GM12892 (cell line): ENCODE results near the gene GIPR. TPM values are rescaled to one million over a fixed set of nuclear protein-coding genes. Genes with fewer than 3 reads are reported as not detected.
A peak's percentile ranks its signal among the peaks of the same experiment; 100 is the strongest.
"Not testable (repeated sequence)": the region's sequence is repeated elsewhere in the genome, so short reads cannot be mapped to it uniquely, and the experiment has no call there.

Experiments used
- DNase-seq: peaks from one replicate; pipeline ENCODE4 v3.0.0; 2011; ENCODE audit not compliant: insufficient read length
- FAIRE-seq: peaks from 2 replicates; lab custom pipeline; 2011; peaks lifted over from hg19 to GRCh38; lab: Jason Lieb, UNC
- POLR2A ChIP-seq: IDR thresholded peaks from 2 replicates; pipeline ENCODE4 v1.6.1; 2011; ENCODE audit warnings: low read depth, low read length, control low read depth
- POLR2AphosphoS5 ChIP-seq: IDR thresholded peaks from 2 replicates; pipeline ENCODE4 v1.6.1; 2011; ENCODE audit warnings: low read depth, low read length, control low read depth
- TAF1 ChIP-seq: IDR thresholded peaks from 2 replicates; pipeline ENCODE4 v1.6.1; 2011; ENCODE audit warnings: low read depth, mild to moderate bottlenecking, control low read depth, low read length, borderline replicate concordance
- polyA plus RNA-seq: library from polyadenylated mRNA; unstranded; fragments of >200 nt; gene quantifications from one replicate; pipeline ENCODE4 v1.2.1, GENCODE V29; 2012; ENCODE audit warnings: missing spikeins, inconsistent platforms; ENCODE audit not compliant: missing spikeins

GIPR gene
- polyA plus RNA-seq: 12.4 TPM

DNA sequence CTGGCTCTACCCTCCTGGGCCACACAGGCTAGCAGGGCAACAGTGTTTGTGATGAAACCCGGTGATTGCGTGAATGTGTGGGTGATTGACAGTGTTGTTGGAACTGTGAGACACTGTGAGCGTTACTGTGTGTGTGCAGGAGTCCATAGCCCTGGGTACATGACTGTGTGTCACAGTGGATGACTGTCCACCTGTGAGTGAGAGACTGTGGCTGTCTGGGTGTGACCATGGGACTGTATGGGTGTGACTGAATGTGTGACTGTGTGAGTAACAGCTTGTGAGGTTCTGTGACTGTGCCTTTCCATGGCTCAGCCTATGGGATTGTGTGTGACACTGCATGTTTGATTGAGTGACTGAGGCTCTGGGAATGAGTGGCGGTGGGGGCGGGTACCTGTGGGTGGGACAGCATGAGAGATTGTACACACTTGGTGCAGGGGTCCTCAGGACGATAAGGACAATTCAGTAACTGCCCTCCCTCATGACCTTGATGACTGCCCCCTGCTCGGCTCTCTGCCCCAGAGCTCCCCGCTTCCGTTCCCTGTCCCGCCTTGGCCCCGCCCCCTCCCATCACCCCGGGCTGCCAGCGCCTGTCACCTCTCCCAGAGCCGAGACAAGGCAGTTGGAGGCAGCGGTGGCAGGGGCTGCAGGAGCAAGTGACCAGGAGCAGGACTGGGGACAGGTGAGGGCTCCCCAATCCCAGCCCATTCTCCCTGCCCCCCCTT lies at the start of gene GIPR:
GIPR (plus strand) TSS at position 602 of the 722 bp plus-strand sequence. CDS start 1,300 bp downstream, outside the sequence.
- FAIRE-seq (peak; percentile 87), DNase-seq (peak; percentile 74)
- no peak for TF ChIP-seq TAF1
- TF ChIP-seq POLR2AphosphoS5: no peak
- TF ChIP-seq POLR2A: no peak; the same call in 1 of the 2 replicates

GRCh38 chr19:45621389-45621788 lies 46.6 kb upstream of the GIPR start:
- TF ChIP-seq POLR2AphosphoS5 (no peak), POLR2A (no peak), TAF1 (no peak)
- DNase-seq: no peak
- no peak for FAIRE-seq

DNA sequence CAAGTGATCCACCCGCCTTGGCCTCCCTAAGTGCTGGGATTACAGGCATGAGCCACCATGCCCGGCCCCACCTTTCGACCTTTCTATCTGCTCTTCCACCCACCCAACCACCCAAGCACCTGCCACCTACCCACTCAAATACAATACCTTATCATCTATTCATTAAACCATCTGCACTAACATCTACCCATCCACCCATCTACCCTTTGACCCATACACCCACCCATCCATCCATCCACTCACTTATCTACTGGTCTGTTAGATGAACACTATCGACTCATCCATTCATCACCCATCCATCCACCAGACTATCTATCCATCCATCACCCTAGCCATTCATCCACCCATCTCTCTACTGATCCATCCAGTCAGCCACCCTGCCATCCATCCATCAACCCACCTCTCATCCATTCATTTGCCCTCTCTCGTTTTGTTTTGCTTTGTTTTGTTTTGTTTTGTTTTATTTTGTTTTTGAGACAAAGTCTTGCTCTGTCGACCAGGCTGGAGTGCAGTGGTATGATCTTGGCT lies 46.0 kb upstream of the GIPR start:
- no peak for DNase-seq
- TF ChIP-seq TAF1 (no peak), POLR2A (no peak), POLR2AphosphoS5 (no peak)
- no peak for FAIRE-seq

- peak; percentile 27 for FAIRE-seq
- no peak for DNase-seq
- no peak for TF ChIP-seq POLR2A
- TF ChIP-seq POLR2AphosphoS5: no peak
- TF ChIP-seq TAF1: no peak
Measured at GRCh38 chr19:45623984-45624383, 44.0 kb upstream of the GIPR start.

DNA sequence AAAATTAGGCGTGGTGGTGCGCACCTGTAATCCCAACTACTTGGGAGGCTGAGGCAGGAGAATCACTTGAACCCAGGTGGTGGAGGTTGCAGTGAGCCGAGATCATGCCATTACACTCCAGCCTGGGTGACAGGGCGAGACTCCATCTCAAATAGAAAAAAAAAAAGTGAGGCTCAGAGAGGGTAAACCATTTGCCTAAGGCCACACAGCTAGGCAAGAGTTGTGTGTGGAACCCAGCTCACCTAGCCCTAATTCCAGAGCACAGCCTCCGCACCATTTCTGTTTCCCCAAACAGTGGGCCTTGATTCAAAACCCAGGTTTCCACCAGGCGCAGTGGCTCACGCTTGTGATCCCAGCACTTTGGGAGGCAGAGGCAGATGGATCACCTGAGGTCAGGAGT lies 39.8 kb upstream of the GIPR start:
- FAIRE-seq, DNase-seq: not testable (repeated sequence)

DNA sequence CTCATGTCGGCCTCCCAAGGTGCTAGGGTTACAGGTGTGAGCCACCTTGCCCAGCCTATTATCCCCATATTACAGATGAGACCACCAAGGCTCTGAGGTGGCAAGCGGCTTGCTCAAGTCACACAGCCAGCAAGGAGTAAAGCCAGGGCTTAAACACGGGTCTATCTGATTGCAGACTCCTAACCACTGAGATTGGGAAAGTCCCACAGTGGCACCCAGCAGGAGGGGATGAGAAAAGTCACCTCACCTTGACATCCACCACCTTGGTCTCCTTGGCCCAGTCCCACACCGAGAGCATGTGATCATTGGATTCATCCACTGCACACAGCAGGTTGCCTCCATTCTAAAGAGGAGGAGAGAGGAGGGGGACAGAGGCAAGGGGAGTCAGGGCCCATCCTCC lies 38.3 kb upstream of the GIPR start:
- peak; percentile 54 for FAIRE-seq

GRCh38 chr19:45630463-45630862 lies 37.6 kb upstream of the GIPR start:
- TF ChIP-seq POLR2A: no peak
- no peak for TF ChIP-seq POLR2AphosphoS5
- TF ChIP-seq TAF1: no peak
- FAIRE-seq (no peak), DNase-seq (no peak)

More for the DNA sequence above, 38.3 kb upstream of the GIPR start:
- TF ChIP-seq POLR2A (no peak), TAF1 (no peak), POLR2AphosphoS5 (no peak)
- no peak for DNase-seq

DNA sequence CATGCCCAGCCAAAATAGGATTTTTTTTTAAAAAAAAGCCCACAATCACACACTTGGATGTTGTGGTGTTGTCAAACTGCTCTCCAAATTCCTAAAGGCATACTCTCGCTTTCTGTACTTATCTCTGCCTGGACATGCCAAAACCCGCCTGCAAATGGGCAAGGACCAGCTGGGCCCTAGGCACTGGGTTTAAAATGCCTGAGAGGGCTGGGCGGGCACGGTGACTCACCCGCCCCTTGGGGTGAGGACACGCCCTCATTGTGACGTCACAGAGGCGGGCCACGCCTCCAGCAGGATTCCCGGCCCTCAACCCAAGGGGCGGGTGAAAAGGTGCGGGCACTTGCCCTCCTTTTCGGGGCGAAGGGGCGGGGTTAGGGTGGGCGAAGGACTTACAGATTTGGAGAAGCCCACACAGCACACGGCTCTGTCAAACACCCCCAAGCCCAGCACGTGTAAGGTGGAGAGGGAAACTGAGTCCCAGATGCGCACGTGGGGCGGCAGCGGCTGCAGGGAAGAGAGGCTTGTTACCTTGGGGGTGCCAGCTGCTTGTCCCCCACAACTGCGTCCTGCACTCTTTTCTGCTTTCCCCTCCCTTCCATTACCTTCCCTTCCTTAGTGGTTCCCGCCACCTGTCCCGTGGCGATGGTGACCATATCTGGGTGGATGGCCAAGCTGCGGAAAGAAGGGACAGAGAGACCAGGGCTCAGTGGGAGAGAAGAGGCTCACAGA lies 35.4 kb upstream of the GIPR start:
- no peak for DNase-seq
- FAIRE-seq: no peak
- TF ChIP-seq POLR2A (no peak), POLR2AphosphoS5 (no peak), TAF1 (no peak)

- FAIRE-seq (no peak), DNase-seq (no peak)
- TF ChIP-seq POLR2A: no peak
- no peak for TF ChIP-seq TAF1
- TF ChIP-seq POLR2AphosphoS5: no peak
Measured at GRCh38 chr19:45636275-45636674, 31.7 kb upstream of the GIPR start.

DNA sequence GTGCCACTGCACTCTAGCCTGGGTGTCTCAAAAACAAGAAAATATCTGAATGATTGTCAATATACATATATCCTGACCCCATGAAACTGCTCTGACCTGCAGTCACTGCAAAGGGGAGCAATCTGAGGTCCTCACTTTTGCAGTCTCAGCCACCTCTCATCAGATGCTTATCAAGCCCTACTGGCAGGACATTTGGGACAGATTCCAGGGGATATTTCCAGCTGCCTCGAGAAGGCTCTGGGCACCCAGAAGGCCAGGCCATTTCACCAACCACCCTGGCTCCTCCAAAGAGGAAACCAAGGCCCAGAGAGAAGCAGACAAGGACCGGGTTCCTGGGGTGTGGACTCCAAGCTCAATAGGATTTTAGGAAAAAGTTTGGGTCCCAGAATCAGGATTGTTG lies 31.1 kb upstream of the GIPR start:
- FAIRE-seq: no peak
- DNase-seq: no peak
- no peak for TF ChIP-seq POLR2AphosphoS5
- TF ChIP-seq TAF1: no peak
- TF ChIP-seq POLR2A: no peak

GRCh38 chr19:45637890-45638667 lies 29.9 kb upstream of the GIPR start:
- no peak for DNase-seq
- FAIRE-seq: no peak
- no peak for TF ChIP-seq POLR2AphosphoS5
- no peak for TF ChIP-seq TAF1
- no peak for TF ChIP-seq POLR2A
